GM12878 (cell line): ENCODE measurements around the gene NPNT. TPM values are rescaled to one million over a fixed set of nuclear protein-coding genes. Genes with fewer than 3 reads are reported as not detected.

Experiments used
- ATAC-seq: fragments of 200-7000 bp; cut with Tn5 transposase; 3 replicates; pipeline ENCODE4 v1.9.1; 2020; ENCODE audit warnings: mild to moderate bottlenecking, moderate library complexity
- BruUV-seq: library from RNA; stranded (reverse); fragments of 400-500 nt; replicated peaks from 2 replicates; lab custom pipeline; 2021; lab: Mats Ljungman, UMichigan
- CTCF ChIA-PET: fragments of 300-600 bp; sonication (Branson Sonifier 250); formaldehyde crosslinking; extraction: SDS; loops from one replicate; lab custom pipeline; 2021; ENCODE audit warnings: inconsistent platforms; lab: Yijun Ruan, JAX
- POLR2A ChIA-PET: fragments of 350-600 bp; formaldehyde crosslinking; extraction: SDS; loops from one replicate; lab custom pipeline; 2021; ENCODE audit warnings: inconsistent platforms; lab: Charles Lee
- RAD21 ChIA-PET: fragments of 300-600 bp; sonication (Branson Sonifier 250); formaldehyde crosslinking; loops from one replicate; lab custom pipeline; 2023; ENCODE audit warnings: antibody characterized with exemption; ENCODE audit not compliant: unreplicated experiment; lab: Charles Lee
- SMC1A ChIA-PET: fragments of 300-600 bp; sonication (Branson Sonifier 250); formaldehyde crosslinking; loops from one replicate; lab custom pipeline; 2023; ENCODE audit not compliant: unreplicated experiment, uncharacterized antibody; lab: Charles Lee
- DNase-seq: peaks from one replicate; pipeline ENCODE4 v3.0.0-alpha.2; 2011; ENCODE audit warnings: low read depth, low spot score
- FAIRE-seq: peaks from 3 replicates; lab custom pipeline; 2011; peaks lifted over from hg19 to GRCh38; lab: Jason Lieb, UNC
- H2AFZ ChIP-seq: 2 replicates; pipeline ENCODE4 v1.6.0; 2011; ENCODE audit warnings: low read depth, low read length, control low read depth; ENCODE audit not compliant: control insufficient read depth
- H3K27ac ChIP-seq: 2 replicates; pipeline ENCODE4 v1.5.1; 2011; ENCODE audit warnings: control low read depth; ENCODE audit not compliant: control insufficient read depth, insufficient read depth
- H3K27me3 ChIP-seq, 2 experiments: replicated peaks in 1 of 2; 2 replicates each; pipeline versions ENCODE4 v1.6.0 to v1.6.1; 2011; ENCODE audit warnings: low read length in 1 of 2; ENCODE audit not compliant: control insufficient read depth in 2 of 2, insufficient read depth in 2 of 2
- H3K36me3 ChIP-seq, 2 experiments: 2 replicates each; pipeline ENCODE4 v1.5.1; 2011; ENCODE audit warnings: low read length in 1 of 2; ENCODE audit not compliant: control insufficient read depth in 2 of 2, insufficient read depth in 2 of 2
- H3K4me1 ChIP-seq: 2 replicates; pipeline ENCODE4 v1.6.1; 2011; ENCODE audit warnings: mild to moderate bottlenecking, low read length, moderate library complexity, mixed read lengths; ENCODE audit not compliant: control insufficient read depth, insufficient read depth
- H3K4me2 ChIP-seq: 2 replicates; pipeline ENCODE4 v1.6.0; 2011; ENCODE audit warnings: control low read depth; ENCODE audit not compliant: control insufficient read depth, insufficient read depth
- H3K4me3 ChIP-seq: fragments of 200-600 bp; sonication (generic); 2 replicates; pipeline ENCODE4 v1.5.1; 2016
- H3K79me2 ChIP-seq: 2 replicates; pipeline ENCODE4 v1.6.0; 2011; ENCODE audit warnings: low read length; ENCODE audit not compliant: control insufficient read depth, insufficient read depth
- H3K9ac ChIP-seq: 2 replicates; pipeline ENCODE4 v1.8.0; 2011; ENCODE audit warnings: low read length, control low read depth, mixed read lengths; ENCODE audit not compliant: control insufficient read depth, insufficient read depth
- H3K9me3 ChIP-seq: replicated peaks from 3 replicates; pipeline ENCODE4 v1.5.1; 2011; ENCODE audit warnings: mild to moderate bottlenecking, low read length; ENCODE audit not compliant: control insufficient read depth, insufficient read depth
- H4K20me1 ChIP-seq: 2 replicates; pipeline ENCODE4 v1.6.0; 2011; ENCODE audit not compliant: control insufficient read depth, insufficient read depth
- ASH2L ChIP-seq: fragments of 300-600, 200-600 bp; sonication (generic); IDR thresholded peaks from 2 replicates; pipeline ENCODE4 v1.6.1; 2017; ENCODE audit warnings: low read depth, mild to moderate bottlenecking, borderline replicate concordance
- ATF3 ChIP-seq: IDR thresholded peaks from 2 replicates; pipeline ENCODE4 v1.6.1; 2011; ENCODE audit warnings: low read depth, mild to moderate bottlenecking, low read length, moderate library complexity, borderline replicate concordance; ENCODE audit errors: extremely low read depth
- ATF7 ChIP-seq: fragments of 450-650 bp; IDR thresholded peaks from 2 replicates; pipeline ENCODE4 v1.6.1; 2016; ENCODE audit warnings: low read depth, mild to moderate bottlenecking
- BRCA1 ChIP-seq: IDR thresholded peaks from 2 replicates; pipeline ENCODE4 v1.6.1; 2011; ENCODE audit warnings: low read depth, low read length, improper control_type of control experiment
- ETV6 ChIP-seq, 2 experiments: fragments of 450-650 bp in 1 of 2; IDR thresholded peaks in 1 of 2; conservative IDR thresholded peaks in 1 of 2; 2 replicates each; pipeline ENCODE4 v1.6.1; 2014; ENCODE audit warnings: antibody characterized with exemption in 1 of 2, borderline replicate concordance in 1 of 2, low read depth in 1 of 2, mild to moderate bottlenecking in 1 of 2, moderate library complexity in 1 of 2
- JUNB ChIP-seq: IDR thresholded peaks from 2 replicates; pipeline ENCODE4 v1.6.1; 2016; ENCODE audit warnings: antibody characterized with exemption, mild to moderate bottlenecking
- NFXL1 ChIP-seq: fragments of 450-650 bp; IDR thresholded peaks from 2 replicates; pipeline ENCODE4 v1.6.1; 2017; ENCODE audit warnings: antibody characterized with exemption, mild to moderate bottlenecking, borderline replicate concordance
- PAX8 ChIP-seq: fragments of 450-650 bp; IDR thresholded peaks from 2 replicates; pipeline ENCODE4 v1.6.1; 2017; ENCODE audit warnings: mild to moderate bottlenecking, moderate library complexity
- POLR2A ChIP-seq: IDR thresholded peaks from 2 replicates; pipeline ENCODE4 v1.6.1; 2011; ENCODE audit warnings: low read depth, mild to moderate bottlenecking, low read length
- POLR2AphosphoS2 ChIP-seq: IDR thresholded peaks from 2 replicates; pipeline ENCODE4 v1.6.1; 2011; ENCODE audit warnings: low read depth, mild to moderate bottlenecking, low read length, improper control_type of control experiment, moderate library complexity
- POLR2AphosphoS5 ChIP-seq: IDR thresholded peaks from 2 replicates; pipeline ENCODE4 v1.6.1; 2011; ENCODE audit warnings: mild to moderate bottlenecking, low read length, inconsistent platforms
- REST ChIP-seq: IDR thresholded peaks from 2 replicates; pipeline ENCODE4 v1.6.1; 2012; ENCODE audit warnings: mild to moderate bottlenecking, low read depth, low read length
- RFX5 ChIP-seq: IDR thresholded peaks from 2 replicates; pipeline ENCODE4 v1.6.1; 2011; ENCODE audit warnings: low read depth, low read length, improper control_type of control experiment
- SIX5 ChIP-seq: IDR thresholded peaks from 2 replicates; pipeline ENCODE4 v1.6.1; 2011; ENCODE audit warnings: mild to moderate bottlenecking, low read depth, low read length, moderate library complexity; ENCODE audit not compliant: severe bottlenecking
- TBL1XR1 ChIP-seq: IDR thresholded peaks from 2 replicates; pipeline ENCODE4 v1.6.1; 2012; ENCODE audit warnings: low read depth, low read length, improper control_type of control experiment
- TCF12 ChIP-seq: IDR thresholded peaks from 2 replicates; pipeline ENCODE4 v1.6.1; 2011; ENCODE audit warnings: low read depth, mild to moderate bottlenecking, low read length
- USF1 ChIP-seq: IDR thresholded peaks from 2 replicates; pipeline ENCODE4 v1.6.1; 2011; ENCODE audit warnings: borderline replicate concordance, low read depth, mild to moderate bottlenecking, moderate library complexity, mixed read lengths, low read length; ENCODE audit not compliant: insufficient read depth; ENCODE audit errors: extremely low read length
- ZNF207 ChIP-seq: fragments of 450-650 bp; IDR thresholded peaks from 2 replicates; pipeline ENCODE4 v1.6.1; 2014; ENCODE audit warnings: antibody characterized with exemption, mild to moderate bottlenecking, borderline replicate concordance
- ZZZ3 ChIP-seq: IDR thresholded peaks from 2 replicates; pipeline ENCODE4 v1.6.1; 2011; ENCODE audit warnings: low read depth; ENCODE audit not compliant: control insufficient read depth, insufficient read length
- WGBS: methylation state at CpG from one replicate; pipeline ENCODE4 v1.1.6; 2016; ENCODE audit warnings: low lambda C conversion rate; ENCODE audit not compliant: insufficient replicate concordance, insufficient coverage; ENCODE audit errors: missing lambda C conversion rate; 5-methylcytosine and 5-hydroxymethylcytosine counted together
- in situ Hi-C: fragments of 300-500 bp; cut with MboI; formaldehyde crosslinking; loops from 9 replicates; pipeline ENCODE4 v1.14.3; 2018; ENCODE audit warnings: mixed read lengths
- intact Hi-C: fragments of 100-400 bp; cut with micrococcal nuclease; formaldehyde crosslinking; loops from one replicate; pipeline ENCODE4 v1.14.2; 2022; ENCODE audit not compliant: unreplicated experiment
- polyA plus RNA-seq, 11 experiments: library from polyadenylated mRNA; depleted of rRNA in 4 of 11; unstranded in 6 of 11; stranded (reverse) in 5 of 11; fragments of >200 nt; fragmentation: Nextera tagmentation in 4 of 11; fragmentation: Illumina TruSeq in 1 of 11; extraction: Ambion mirVana in 4 of 11; extraction: Trizol in 1 of 11; gene quantifications; 1 replicate in 1 of 11; 2 replicates in 10 of 11; pipeline versions ENCODE4 v1.2.1 to v1.2.3, GENCODE V29; 2011 to 2016; ENCODE audit warnings: inconsistent platforms in 2 of 11, missing spikeins in 2 of 11, low read depth in 1 of 11
- total RNA-seq, 4 experiments: library from RNA; depleted of rRNA in 3 of 4; stranded (reverse); fragments of >200 nt in 3 of 4; fragmentation: Illumina TruSeq in 1 of 4; extraction: Trizol in 1 of 4; gene quantifications; 2 replicates each; pipeline versions ENCODE4 v1.2.1 to v1.2.3, GENCODE V29; 2013 to 2021

Gene NPNT
- total and polyA plus RNA-seq, 10 of the 15 experiments (the other 5 are each of a cell fraction or from before 2014, with no cell fraction given): 0.18 to 70.5 (median 54.1) TPM

GRCh38 chr4:105994841-105995501 lies 99.7 kb downstream of the NPNT start:
- no peaks in the 10 kb centered on the region for H4K20me1 ChIP-seq
- TF ChIP-seq JUNB (no peak), USF1 (no peak), ZZZ3 (no peak), ETV6 (conservative IDR thresholded peaks at IDR 0.05 in 1 of 2, IDR thresholded peaks at IDR 0.05 in 1 of 2; ENCODE audit: borderline replicate concordance in 1 of 2, low read depth in 1 of 2) (no peak), POLR2AphosphoS5 (no peak), TBL1XR1 (no peak), PAX8 (no peak), REST (no peak), SIX5 (no peak), ASH2L (no peak), POLR2A (no peak), TCF12 (no peak), POLR2AphosphoS2 (no peak), BRCA1 (no peak), ZNF207 (no peak), ATF7 (no peak), ATF3 (no peak), NFXL1 (no peak), RFX5 (no peak)
- POLR2A ChIA-PET: interaction anchor here (0.6 kb wide), 1 partner anchor 125 kb away, joined by 6 read pairs; no protein-coding TSS in a partner anchor
- H3K4me3 ChIP-seq: no peak overlapping the region
- no TSS peak for BruUV-seq
- DNase-seq (no peak), FAIRE-seq (no peak), ATAC-seq (no peak)
- no peaks in the 10 kb centered on the region for H3K79me2 ChIP-seq
- H3K4me2 ChIP-seq: no peak overlapping the region
- no peaks in the 10 kb centered on the region for H3K27me3 ChIP-seq
- RAD21 ChIA-PET: no interaction called here
- no peak overlapping the region for H3K27ac ChIP-seq
- no peak overlapping the region for H2AFZ ChIP-seq
- SMC1A ChIA-PET: no interaction called here
- no peaks in the 10 kb centered on the region for H3K9me3 ChIP-seq
- no peaks in the 10 kb centered on the region for H3K4me1 ChIP-seq
- WGBS: 30% methylated on average over 5 of the region's 5 CpGs
- in situ Hi-C loops (no loop called here), intact Hi-C loops (no loop called here)
- no peaks in the 10 kb centered on the region for H3K36me3 ChIP-seq
- no peak overlapping the region for H3K9ac ChIP-seq
- CTCF ChIA-PET: no interaction called here
